Endodermal cell (in vitro differentiated cells): ENCODE results near the gene FERMT3. TPM values are rescaled to one million over a fixed set of nuclear protein-coding genes. Genes with fewer than 3 reads are reported as not detected.

ENCODE experiments used
- DNase-seq: peaks from one replicate; pipeline ENCODE4 v3.0.0-alpha.2; 2017
- H3K27ac ChIP-seq: 2 replicates; pipeline ENCODE4 v1.5.1; 2013; ENCODE audit warnings: mild to moderate bottlenecking, low read depth, low read length, moderate library complexity
- H3K27me3 ChIP-seq: 2 replicates; pipeline ENCODE4 v1.6.1; 2013; ENCODE audit warnings: mild to moderate bottlenecking, low read length, moderate library complexity; ENCODE audit not compliant: insufficient read depth, control insufficient read depth, poor library complexity, severe bottlenecking
- H3K36me3 ChIP-seq: 2 replicates; pipeline ENCODE4 v1.7.0; 2013; ENCODE audit warnings: mild to moderate bottlenecking, low read length, moderate library complexity; ENCODE audit not compliant: control insufficient read depth, insufficient read depth
- H3K4me1 ChIP-seq: one replicate; pipeline ENCODE4 v1.7.0; 2013; ENCODE audit warnings: low read length; ENCODE audit not compliant: control insufficient read depth, insufficient read depth
- H3K4me3 ChIP-seq: 2 replicates; pipeline ENCODE4 v1.5.1; 2013; ENCODE audit warnings: mild to moderate bottlenecking, low read length, moderate library complexity
- H3K9ac ChIP-seq: 2 replicates; pipeline ENCODE4 v1.6.1; 2013; ENCODE audit warnings: mild to moderate bottlenecking, low read length, moderate library complexity; ENCODE audit not compliant: poor library complexity, severe bottlenecking; ENCODE audit errors: extremely low read depth
- H3K9me3 ChIP-seq: 2 replicates; pipeline ENCODE4 v1.6.1; 2013; ENCODE audit warnings: mild to moderate bottlenecking, low read length, moderate library complexity; ENCODE audit not compliant: control insufficient read depth
- H3K27ac Mint-ChIP-seq: 2 replicates; pipeline ENCODE4 v1.8.0; 2020; ENCODE audit warnings: mixed read lengths
- H3K27me3 Mint-ChIP-seq: 2 replicates; pipeline ENCODE4 v1.8.0; 2021; ENCODE audit warnings: mild to moderate bottlenecking, mixed read lengths; ENCODE audit not compliant: insufficient read depth
- H3K36me3 Mint-ChIP-seq: 2 replicates; pipeline ENCODE4 v1.8.0; 2020; ENCODE audit warnings: low read depth, mixed read lengths
- H3K4me1 Mint-ChIP-seq: 2 replicates; pipeline ENCODE4 v1.8.0; 2020; ENCODE audit warnings: mixed read lengths
- H3K4me3 Mint-ChIP-seq: 2 replicates; pipeline ENCODE4 v1.8.0; 2020; ENCODE audit warnings: mild to moderate bottlenecking, moderate library complexity, mixed read lengths
- H3K9me3 Mint-ChIP-seq: 2 replicates; pipeline ENCODE4 v1.8.0; 2020; ENCODE audit warnings: mild to moderate bottlenecking, mixed read lengths
- WGBS, 2 experiments: methylation state at CpG; one replicate each; pipeline versions ENCODE4 v1.1.5 to v1.1.7; 2013; ENCODE audit warnings: missing lambda C conversion rate in 2 of 2, mixed read lengths in 1 of 2; ENCODE audit not compliant: insufficient coverage in 1 of 2, insufficient read length in 1 of 2; 5-methylcytosine and 5-hydroxymethylcytosine counted together
- total RNA-seq, 2 donors: library from RNA; stranded (reverse); fragmentation: NEBNext Ultra II Directional in 1 of 2; extraction: Animal tissue kit (Norgen Biotek cat#: 25700) in 1 of 2; gene quantifications; 2 replicates in 1 of 2; 3 replicates in 1 of 2; pipeline ENCODE4 v1.2.1, GENCODE V29; 2021
- TF ChIP-seq, protein P1 (sequence below): fragments of 200-600 bp; sonication (generic); conservative IDR thresholded peaks from 2 replicates; pipeline ENCODE4 v1.5.0; 2021; ENCODE audit warnings: antibody characterized with exemption, mild to moderate bottlenecking

FERMT3 gene
- total RNA-seq, 2 donors from 2014 or later, result 4.2 to 5.3 TPM

DNA sequence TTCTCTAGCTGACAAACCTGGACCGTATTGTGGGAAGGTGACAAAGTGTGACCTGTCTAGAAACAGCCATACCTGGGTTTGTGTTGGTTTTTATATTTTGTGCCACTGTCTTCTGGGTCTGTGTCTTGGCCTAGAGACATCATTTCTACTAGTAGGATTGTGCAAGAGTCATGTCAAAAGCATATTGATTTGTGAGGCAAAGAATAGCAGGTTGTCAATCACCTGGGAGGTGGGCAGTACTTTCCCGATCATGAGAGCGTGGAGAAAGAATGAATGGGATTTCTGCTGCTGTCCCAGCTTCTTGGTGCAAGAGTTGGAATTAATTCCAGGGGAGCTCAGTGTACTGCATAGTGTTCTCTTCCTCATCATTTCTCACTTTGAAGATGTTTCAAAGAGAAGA, 5.0 kb upstream of the FERMT3 start:
- no peak for DNase-seq
- H3K4me3 Mint-ChIP-seq, result no peak overlapping the region
- Histone ChIP-seq H3K4me3 (no peak overlapping the region), H3K27ac (no peak overlapping the region), H3K36me3 (peaks cover 93% of the 10 kb centered on the region), H3K9ac (no peak overlapping the region), H3K9me3 (no peaks in the 10 kb centered on the region), H3K4me1 (peaks cover 3% of the 10 kb centered on the region), H3K27me3 (no peaks in the 10 kb centered on the region)
- no peaks in the 10 kb centered on the region for H3K27me3 Mint-ChIP-seq
- 94 to 100% methylated on average over 3 of the region's 3 CpGs for WGBS, 2 experiments
- TF ChIP-seq, protein P1, sequence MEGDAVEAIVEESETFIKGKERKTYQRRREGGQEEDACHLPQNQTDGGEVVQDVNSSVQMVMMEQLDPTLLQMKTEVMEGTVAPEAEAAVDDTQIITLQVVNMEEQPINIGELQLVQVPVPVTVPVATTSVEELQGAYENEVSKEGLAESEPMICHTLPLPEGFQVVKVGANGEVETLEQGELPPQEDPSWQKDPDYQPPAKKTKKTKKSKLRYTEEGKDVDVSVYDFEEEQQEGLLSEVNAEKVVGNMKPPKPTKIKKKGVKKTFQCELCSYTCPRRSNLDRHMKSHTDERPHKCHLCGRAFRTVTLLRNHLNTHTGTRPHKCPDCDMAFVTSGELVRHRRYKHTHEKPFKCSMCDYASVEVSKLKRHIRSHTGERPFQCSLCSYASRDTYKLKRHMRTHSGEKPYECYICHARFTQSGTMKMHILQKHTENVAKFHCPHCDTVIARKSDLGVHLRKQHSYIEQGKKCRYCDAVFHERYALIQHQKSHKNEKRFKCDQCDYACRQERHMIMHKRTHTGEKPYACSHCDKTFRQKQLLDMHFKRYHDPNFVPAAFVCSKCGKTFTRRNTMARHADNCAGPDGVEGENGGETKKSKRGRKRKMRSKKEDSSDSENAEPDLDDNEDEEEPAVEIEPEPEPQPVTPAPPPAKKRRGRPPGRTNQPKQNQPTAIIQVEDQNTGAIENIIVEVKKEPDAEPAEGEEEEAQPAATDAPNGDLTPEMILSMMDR, result no peak
- H3K4me1 Mint-ChIP-seq, result no peaks in the 10 kb centered on the region
- H3K27ac Mint-ChIP-seq, result no peak overlapping the region
- no peaks in the 10 kb centered on the region for H3K9me3 Mint-ChIP-seq
- H3K36me3 Mint-ChIP-seq, result peaks cover 75% of the 10 kb centered on the region

DNA sequence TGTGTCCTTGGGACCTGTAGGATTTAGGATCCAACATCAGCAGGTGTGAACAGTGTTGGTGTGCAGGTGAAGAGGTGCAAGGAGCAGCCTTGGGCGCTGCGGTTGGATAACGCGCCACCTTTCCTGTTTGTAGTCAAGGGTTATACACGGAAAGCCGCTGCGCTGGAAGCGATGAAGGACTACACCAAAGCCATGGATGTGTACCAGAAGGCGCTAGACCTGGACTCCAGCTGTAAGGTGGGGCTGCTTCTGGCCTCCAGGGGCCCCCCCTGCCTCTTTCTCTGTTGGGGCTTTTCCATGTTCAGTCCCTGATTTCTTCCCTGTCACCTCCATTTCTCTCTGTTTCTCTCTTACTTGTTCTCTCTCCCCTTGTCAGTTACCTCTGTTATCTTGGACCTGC, 3.5 kb upstream of the FERMT3 start:
- TF ChIP-seq, protein P1, result no peak
- Histone ChIP-seq H3K4me3 (no peak overlapping the region), H3K27ac (no peak overlapping the region), H3K4me1 (peaks cover 3% of the 10 kb centered on the region), H3K36me3 (peaks cover 84% of the 10 kb centered on the region), H3K9me3 (no peaks in the 10 kb centered on the region), H3K27me3 (no peaks in the 10 kb centered on the region), H3K9ac (no peak overlapping the region)
- no peak overlapping the region for H3K27ac Mint-ChIP-seq
- H3K36me3 Mint-ChIP-seq, result peaks cover 60% of the 10 kb centered on the region
- no peaks in the 10 kb centered on the region for H3K27me3 Mint-ChIP-seq
- 93 to 96% methylated on average over 9 of the region's 9 CpGs for WGBS, 2 experiments
- H3K9me3 Mint-ChIP-seq, result no peaks in the 10 kb centered on the region
- H3K4me1 Mint-ChIP-seq, result no peaks in the 10 kb centered on the region
- no peak overlapping the region for H3K4me3 Mint-ChIP-seq
- DNase-seq, result no peak

- H3K27ac Mint-ChIP-seq, result no peak overlapping the region
- no peaks in the 10 kb centered on the region for H3K4me1 Mint-ChIP-seq
- Histone ChIP-seq H3K36me3 (peaks cover 78% of the 10 kb centered on the region), H3K9me3 (no peaks in the 10 kb centered on the region), H3K27ac (no peak overlapping the region), H3K27me3 (no peaks in the 10 kb centered on the region), H3K9ac (no peak overlapping the region), H3K4me3 (no peak overlapping the region), H3K4me1 (peaks cover 3% of the 10 kb centered on the region)
- DNase-seq, result no peak
- TF ChIP-seq, protein P1, result no peak
- no peaks in the 10 kb centered on the region for H3K27me3 Mint-ChIP-seq
- 88 to 94% methylated on average over 24 to 27 of the region's 27 CpGs for WGBS, 2 experiments
- H3K36me3 Mint-ChIP-seq, result peaks cover 59% of the 10 kb centered on the region
- H3K9me3 Mint-ChIP-seq, result no peaks in the 10 kb centered on the region
- H3K4me3 Mint-ChIP-seq, result no peak overlapping the region
Measured at GRCh38 chr11:64203421-64204079, 3.0 kb upstream of the FERMT3 start.
